Natural killer cell treated with Interleukin-12 subunit alpha and Interleukin-12 subunit beta and Interleukin-15 and Interleukin-18, amount 100 ng/mL, for 72 hours (primary cell): ENCODE data around the gene OLFML2A. TPM values are rescaled to one million over a fixed set of nuclear protein-coding genes. Genes with fewer than 3 reads are reported as not detected.
"Not testable (repeated sequence)": the region's sequence is repeated elsewhere in the genome, so short reads cannot be mapped to it uniquely, and the experiment has no call there.

ENCODE experiments used
- ATAC-seq, 2 donors: fragments of 150-1000 bp; cut with Tn5 transposase in 1 of 2; sonication (Bioruptor Pico), chemical (Tn5 transposase) in 1 of 2; 2 replicates each; pipeline ENCODE4 v1.10.0; 2021
- DNase-seq: peaks from one replicate; pipeline ENCODE4 v3.0.0; 2022; ENCODE audit warnings: low spot score
- H3K27ac Mint-ChIP-seq, 2 donors: 1 replicate in 1 of 2; 2 replicates in 1 of 2; pipeline ENCODE4 v1.8.0; 2022; ENCODE audit warnings: mixed read lengths in 2 of 2, mild to moderate bottlenecking in 1 of 2, moderate library complexity in 1 of 2
- H3K27me3 Mint-ChIP-seq, 2 donors: 1 replicate in 1 of 2; 2 replicates in 1 of 2; pipeline ENCODE4 v1.8.0; 2022; ENCODE audit warnings: mixed read lengths in 2 of 2
- H3K36me3 Mint-ChIP-seq: one replicate; pipeline ENCODE4 v1.8.0; 2022; ENCODE audit warnings: mixed read lengths
- H3K4me1 Mint-ChIP-seq, 2 donors: 1 replicate in 1 of 2; 2 replicates in 1 of 2; pipeline ENCODE4 v1.8.0; 2022; ENCODE audit warnings: low read depth in 2 of 2, mixed read lengths in 2 of 2, mild to moderate bottlenecking in 1 of 2
- H3K4me3 Mint-ChIP-seq: one replicate; pipeline ENCODE4 v1.8.0; 2022; ENCODE audit warnings: mixed read lengths
- H3K9me3 Mint-ChIP-seq: 2 replicates; pipeline ENCODE4 v1.8.0; 2022; ENCODE audit warnings: mixed read lengths
- total RNA-seq, 2 donors: library from RNA; stranded (reverse); gene quantifications; one replicate each; pipeline ENCODE4 v1.2.3, GENCODE V29; 2022

Gene OLFML2A
- total RNA-seq, 2 donors from 2014 or later, result not detected

DNA sequence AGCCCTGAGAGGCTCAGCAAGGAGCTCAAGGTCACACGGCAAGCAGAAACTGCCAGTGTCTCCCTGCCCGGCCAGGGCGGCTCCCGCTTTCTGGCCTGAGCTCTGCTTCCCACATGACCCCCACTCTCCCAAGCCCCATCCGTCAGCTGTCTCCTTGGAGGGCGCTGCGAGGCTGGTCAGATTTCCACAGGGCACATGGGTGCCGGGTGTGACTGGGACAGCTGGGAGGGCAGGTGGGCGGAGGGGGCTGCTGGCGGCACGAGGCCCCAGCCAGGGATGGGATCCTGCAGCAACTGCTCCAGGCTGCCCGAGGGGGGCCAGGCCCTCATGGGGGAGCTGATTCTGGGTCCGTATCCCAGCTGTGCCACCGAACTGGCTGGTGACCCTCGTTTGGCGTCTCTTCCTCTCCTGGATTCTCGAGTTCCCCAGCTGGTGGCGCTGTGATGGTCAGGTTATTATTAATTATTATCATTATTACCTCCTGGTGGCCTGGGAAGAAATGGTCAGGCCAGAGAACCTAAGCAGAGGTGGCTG, 63.4 kb downstream of the OLFML2A start:
- Mint-ChIP-seq H3K4me1 (peaks cover 0 to 6% of the 10 kb centered on the region in 2 donors), H3K4me3 (no peak overlapping the region), H3K27ac (no peak overlapping the region), H3K27me3 (peaks cover 6 to 8% of the 10 kb centered on the region in 2 donors), H3K36me3 (no peaks in the 10 kb centered on the region), H3K9me3 (no peaks in the 10 kb centered on the region)
- no peak for ATAC-seq
- no peak for DNase-seq

DNA sequence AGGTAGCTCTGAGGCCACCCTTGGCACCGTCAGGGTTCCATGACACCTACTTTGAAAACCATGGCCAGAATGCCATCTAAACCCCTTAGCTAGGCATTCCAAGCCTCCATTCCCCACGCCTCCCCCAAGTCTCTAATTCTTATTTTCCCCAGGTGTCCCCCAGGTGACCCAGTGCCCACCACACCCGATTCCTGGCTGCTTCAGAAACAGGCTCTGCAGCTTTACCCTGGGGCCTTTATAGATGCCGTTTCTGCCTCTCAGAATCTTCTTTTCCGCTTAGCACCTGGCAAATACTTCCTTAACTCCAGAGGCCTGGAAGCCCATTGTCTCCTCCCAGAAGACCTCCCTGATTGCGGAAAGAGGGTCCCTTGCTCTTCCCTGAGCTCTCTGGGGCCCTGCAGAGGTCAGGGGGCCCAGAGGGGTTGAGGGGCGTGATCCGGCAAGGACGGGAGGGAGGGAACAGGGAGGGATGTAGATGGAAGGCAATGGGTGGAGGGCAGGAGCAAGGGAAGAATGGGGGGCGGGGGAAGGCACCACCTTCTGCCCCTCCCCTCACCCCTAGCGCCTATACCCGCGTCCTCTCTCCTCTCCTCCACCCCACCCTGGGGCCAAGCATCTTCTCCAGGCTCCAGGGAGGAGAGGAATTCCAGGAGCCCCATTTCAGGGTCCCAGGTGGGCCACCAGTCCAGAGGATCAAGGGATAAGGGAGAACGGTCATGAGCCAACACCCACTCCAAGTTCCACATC, 64.3 kb downstream of the OLFML2A start:
- H3K27ac Mint-ChIP-seq, result no peak overlapping the region
- no peaks in the 10 kb centered on the region for H3K36me3 Mint-ChIP-seq
- H3K27me3 Mint-ChIP-seq, result peaks cover 6 to 8% of the 10 kb centered on the region in 2 donors
- H3K9me3 Mint-ChIP-seq, result no peaks in the 10 kb centered on the region
- peaks cover 0 to 6% of the 10 kb centered on the region in 2 donors for H3K4me1 Mint-ChIP-seq
- DNase-seq (no peak), ATAC-seq (no peak)
- H3K4me3 Mint-ChIP-seq, result no peak overlapping the region

DNA sequence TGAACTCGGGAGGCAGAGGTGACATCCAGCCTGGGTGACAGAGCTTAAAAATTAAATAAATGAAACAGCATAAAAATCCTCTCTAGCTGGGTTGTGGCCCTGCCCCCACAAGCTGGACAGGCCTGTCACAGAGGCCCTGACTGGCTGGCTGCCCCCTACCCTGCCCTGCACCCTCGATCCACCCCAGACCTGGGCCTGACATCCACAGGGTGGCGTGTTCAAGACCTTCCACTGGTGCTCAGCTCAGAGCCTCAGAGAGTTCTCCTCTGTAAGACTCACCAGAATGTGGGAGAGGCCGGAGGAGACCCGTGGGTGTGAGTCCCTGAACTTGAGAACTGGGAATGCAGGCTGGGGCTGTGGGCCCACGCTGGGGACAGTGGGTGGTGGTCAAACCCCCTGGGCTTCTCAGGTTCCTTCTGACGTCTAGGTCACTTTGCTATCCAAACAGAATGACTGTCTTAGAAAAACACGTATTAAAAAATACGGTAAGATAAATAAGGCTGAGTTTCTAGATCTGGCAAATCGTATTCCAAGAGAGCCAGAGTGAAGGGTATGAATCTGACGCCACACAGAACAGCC, 66.6 kb downstream of the OLFML2A start:
- no peak overlapping the region for H3K27ac Mint-ChIP-seq
- H3K27me3 Mint-ChIP-seq, result no peaks in the 10 kb centered on the region
- peak in 1 of 2 donors; percentile 20 for ATAC-seq
- peaks cover 0 to 6% of the 10 kb centered on the region in 2 donors for H3K4me1 Mint-ChIP-seq
- H3K9me3 Mint-ChIP-seq, result no peaks in the 10 kb centered on the region
- H3K36me3 Mint-ChIP-seq, result no peaks in the 10 kb centered on the region
- no peak overlapping the region for H3K4me3 Mint-ChIP-seq
- DNase-seq, result no peak

DNA sequence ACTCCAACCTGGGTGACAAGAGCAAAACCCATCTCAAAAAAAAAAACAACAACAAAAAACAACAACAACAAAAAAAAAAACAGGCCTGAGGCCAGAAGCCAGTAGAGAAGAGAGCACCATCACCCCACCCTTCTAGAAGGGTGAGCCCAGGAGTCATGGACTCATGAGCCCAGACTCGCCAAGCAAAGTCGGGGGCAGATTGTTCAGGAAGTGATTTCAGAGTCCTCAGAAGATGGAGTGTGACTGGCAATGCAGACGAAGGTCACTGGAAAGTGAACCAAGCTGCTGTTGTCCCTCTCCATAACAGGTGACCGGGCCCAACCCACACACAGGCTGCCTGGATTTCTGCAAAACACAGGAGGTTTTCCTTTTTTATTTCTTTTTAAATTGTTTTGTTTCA, 67.4 kb downstream of the OLFML2A start:
- H3K27me3 Mint-ChIP-seq, result no peaks in the 10 kb centered on the region
- H3K4me3 Mint-ChIP-seq, result no peak overlapping the region
- no peaks in the 10 kb centered on the region for H3K36me3 Mint-ChIP-seq
- no peaks in the 10 kb centered on the region for H3K9me3 Mint-ChIP-seq
- peaks cover 0 to 6% of the 10 kb centered on the region in 2 donors for H3K4me1 Mint-ChIP-seq
- no peak overlapping the region for H3K27ac Mint-ChIP-seq
- no peak for ATAC-seq
- no peak for DNase-seq

DNA sequence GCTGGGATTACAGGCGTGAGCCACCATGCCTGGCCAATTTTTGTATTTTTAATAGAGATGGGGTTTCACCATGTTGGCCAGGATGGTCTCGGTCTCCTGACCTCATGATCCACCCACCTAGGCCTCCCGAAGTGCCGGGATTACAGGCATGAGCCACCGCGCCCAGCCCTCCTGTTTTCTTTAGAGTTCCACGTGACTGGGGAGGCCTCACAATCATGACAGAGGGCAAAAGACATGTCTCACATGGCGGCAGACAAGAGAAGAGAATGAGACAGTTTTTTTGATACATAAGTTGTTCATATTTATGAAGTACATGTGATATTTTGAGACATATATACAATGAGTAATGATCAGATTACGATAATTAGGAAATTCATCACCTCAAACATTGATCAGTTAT, 69.5 kb downstream of the OLFML2A start:
- not testable (repeated sequence) for H3K27me3 Mint-ChIP-seq, H3K36me3 Mint-ChIP-seq, ATAC-seq, DNase-seq, H3K4me1 Mint-ChIP-seq, H3K27ac Mint-ChIP-seq, H3K9me3 Mint-ChIP-seq, H3K4me3 Mint-ChIP-seq

DNA sequence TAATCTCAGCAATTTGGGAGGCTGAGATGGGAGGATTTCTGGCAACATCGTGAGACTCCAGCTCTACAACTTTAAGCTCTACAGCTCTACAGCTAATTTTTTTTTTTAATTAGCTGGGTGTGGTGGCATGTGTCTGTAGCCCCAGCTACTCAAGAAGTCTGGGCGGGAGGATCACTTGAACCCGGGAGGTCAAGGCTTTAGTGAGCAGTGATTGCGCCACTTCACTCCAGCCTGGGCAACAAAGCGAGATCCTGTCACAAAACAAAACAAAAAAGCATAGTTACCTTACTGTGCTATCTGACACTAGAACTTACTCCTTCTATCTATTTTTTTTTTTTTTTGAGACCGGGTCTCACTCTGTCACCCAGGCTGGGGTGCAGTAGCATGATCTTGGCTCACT, 70.0 kb downstream of the OLFML2A start:
- DNase-seq (no peak), ATAC-seq (no peak)
- Mint-ChIP-seq H3K4me1 (peaks cover 0 to 9% of the 10 kb centered on the region in 2 donors), H3K9me3 (no peaks in the 10 kb centered on the region), H3K4me3 (no peak overlapping the region), H3K36me3 (no peaks in the 10 kb centered on the region), H3K27me3 (no peaks in the 10 kb centered on the region), H3K27ac (no peak overlapping the region)

DNA sequence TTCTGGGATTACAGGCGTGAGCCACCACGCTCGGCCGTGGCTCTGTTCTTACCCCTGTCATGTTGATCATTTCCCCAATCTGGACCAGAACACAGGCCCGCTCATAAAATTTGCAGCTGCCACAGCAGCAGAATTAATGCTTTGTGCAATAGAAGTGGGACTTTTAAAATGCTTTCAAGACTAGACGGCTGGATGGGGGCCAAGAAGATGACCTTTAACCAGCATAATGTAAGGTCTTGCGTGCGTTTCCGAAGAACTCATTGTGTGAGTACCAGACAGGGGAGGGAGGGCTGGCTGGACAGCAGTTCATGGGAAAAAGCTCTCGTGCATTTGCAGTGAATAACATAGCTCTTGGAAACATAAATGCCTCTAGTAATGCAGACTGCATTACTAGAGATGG, 72.9 kb downstream of the OLFML2A start:
- Mint-ChIP-seq H3K27ac (no peak overlapping the region), H3K36me3 (no peaks in the 10 kb centered on the region)

DNA sequence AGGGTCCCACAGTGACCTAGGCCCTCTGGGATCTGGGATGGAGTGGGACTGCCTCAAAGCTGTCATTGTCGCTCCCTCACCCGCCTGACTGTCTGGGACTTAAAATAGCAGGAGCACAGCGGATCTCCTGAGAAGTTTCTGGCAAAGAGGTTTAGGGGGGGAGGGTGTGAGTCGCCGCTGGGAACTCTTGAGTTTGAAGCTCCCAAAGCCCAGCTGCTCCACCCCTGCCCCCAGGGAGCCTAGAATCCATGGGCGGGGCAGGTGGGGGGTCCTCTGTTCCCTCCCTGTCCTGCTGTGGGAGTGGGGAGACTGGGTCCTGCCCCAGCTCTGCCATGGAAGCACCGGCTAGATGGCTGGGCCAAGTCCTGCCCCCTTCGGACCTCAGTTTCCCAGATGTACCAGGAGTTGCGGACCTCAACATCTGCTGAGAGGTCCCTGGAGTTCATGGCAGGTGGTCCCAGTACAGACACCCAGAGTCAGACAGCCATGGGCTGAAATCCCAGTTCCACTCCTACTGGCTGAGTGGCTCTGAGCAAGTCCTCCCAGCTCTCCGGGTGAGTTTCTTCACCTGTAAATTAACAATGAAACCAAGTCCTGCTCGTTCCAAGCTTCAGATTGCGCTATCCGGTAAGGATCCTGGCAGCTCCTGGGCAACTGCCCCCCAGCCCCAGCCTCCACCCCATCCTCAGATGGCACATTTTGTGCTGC, 75.3 kb downstream of the OLFML2A start:
- Mint-ChIP-seq H3K4me3 (peak overlapping the region; percentile 69), H3K9me3 (no peaks in the 10 kb centered on the region), H3K36me3 (no peaks in the 10 kb centered on the region), H3K27ac (peak overlapping the region; percentile 21 to 81), H3K27me3 (no peaks in the 10 kb centered on the region), H3K4me1 (peaks cover 12 to 16% of the 10 kb centered on the region in 2 donors)
- DNase-seq (peak; percentile 56), ATAC-seq (no peak)

More for the DNA sequence above, 72.9 kb downstream of the OLFML2A start:
- ATAC-seq (no peak), DNase-seq (peak; percentile 53)
- Mint-ChIP-seq H3K4me1 (peaks cover 6 to 11% of the 10 kb centered on the region in 2 donors), H3K9me3 (no peaks in the 10 kb centered on the region), H3K27me3 (no peaks in the 10 kb centered on the region), H3K4me3 (no peak overlapping the region)

DNA sequence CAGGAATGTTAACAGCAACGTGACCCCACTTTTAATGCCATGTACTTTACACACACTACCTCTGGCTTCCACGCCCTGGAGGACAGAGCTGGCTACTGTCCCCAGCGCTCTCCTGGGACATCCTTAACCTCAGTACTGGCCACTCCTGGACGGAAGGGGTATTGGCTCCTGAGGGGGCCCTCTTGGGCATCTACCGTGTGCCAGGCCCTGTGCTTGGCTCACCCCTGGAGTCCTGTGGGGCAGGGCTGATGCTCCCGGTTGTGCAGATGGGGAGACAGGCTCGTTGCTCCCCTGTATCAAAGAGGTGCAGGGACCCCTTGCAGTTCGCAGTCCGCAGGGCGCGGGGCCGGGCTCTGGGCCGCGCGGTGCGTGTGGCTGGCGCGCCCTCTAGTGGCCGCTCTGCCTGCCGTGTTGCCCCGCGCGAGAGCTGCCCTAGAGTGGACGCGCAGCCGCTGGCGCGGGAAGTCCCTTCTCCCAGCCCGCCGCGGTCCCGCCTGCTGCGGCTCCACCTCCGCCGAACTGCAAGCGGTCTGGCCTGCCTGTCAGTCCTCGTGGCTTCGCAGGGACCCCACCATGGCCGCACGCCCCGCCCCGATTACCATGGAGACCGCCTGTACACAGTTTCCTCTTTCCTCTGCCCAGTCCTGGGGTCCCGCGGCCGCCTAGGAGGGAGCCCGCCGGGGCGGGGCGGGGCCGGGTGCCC, 76.0 kb downstream of the OLFML2A start, which contains the start of gene WDR38:
Gene WDR38 (plus strand): TSS at position 632 of the 703 bp plus-strand sequence. CDS start 72 bp downstream, outside the sequence.
- ATAC-seq (peak; percentile 89 to 95), DNase-seq (peak; percentile 96)
- H3K9me3 Mint-ChIP-seq, result no peaks in the 10 kb centered on the region
- peak within 1 kb of the TSS; percentile 62 to 81 for H3K27ac Mint-ChIP-seq
- no peaks in the 10 kb centered on the region for H3K36me3 Mint-ChIP-seq
- H3K4me3 Mint-ChIP-seq, result peak within 1 kb of the TSS; percentile 69
- no peaks in the 10 kb centered on the region for H3K27me3 Mint-ChIP-seq
- peaks cover 12 to 16% of the 10 kb centered on the region in 2 donors for H3K4me1 Mint-ChIP-seq

DNA sequence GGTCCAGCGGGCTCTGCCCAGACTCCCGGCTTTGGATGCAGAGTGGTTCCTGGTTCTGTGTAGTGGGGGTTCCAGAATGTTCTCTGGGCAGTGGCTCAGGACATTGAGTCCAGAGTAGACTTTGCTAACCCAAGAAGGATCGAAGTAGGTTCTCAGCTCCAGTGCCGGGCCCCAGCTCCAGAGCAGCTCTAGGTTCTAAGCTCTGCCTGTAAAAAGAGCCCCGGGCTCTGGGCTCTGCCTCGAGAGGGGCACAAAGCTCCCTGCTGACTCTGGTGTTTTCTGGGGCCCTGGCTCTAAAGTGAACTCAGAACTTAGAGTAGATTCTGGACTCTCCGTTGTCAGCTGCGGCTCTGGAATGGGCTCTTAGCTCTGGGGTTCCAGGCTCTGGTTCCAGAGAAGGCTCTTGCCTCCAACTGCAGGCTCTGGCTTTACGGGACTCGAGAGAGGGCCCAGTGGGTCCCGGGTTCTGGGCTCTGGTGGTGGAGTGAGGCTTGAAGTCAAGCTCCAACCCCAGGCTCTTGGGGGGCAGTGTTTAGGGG, 76.7 kb downstream of the OLFML2A start:
- Mint-ChIP-seq H3K27me3 (no peaks in the 10 kb centered on the region), H3K4me1 (peaks cover 12 to 16% of the 10 kb centered on the region in 2 donors), H3K9me3 (no peaks in the 10 kb centered on the region), H3K4me3 (peak overlapping the region; percentile 69), H3K27ac (peak overlapping the region in 1 of 2 donors; percentile 81), H3K36me3 (no peaks in the 10 kb centered on the region)
- no peak for ATAC-seq
- DNase-seq, result peak; percentile 54

DNA sequence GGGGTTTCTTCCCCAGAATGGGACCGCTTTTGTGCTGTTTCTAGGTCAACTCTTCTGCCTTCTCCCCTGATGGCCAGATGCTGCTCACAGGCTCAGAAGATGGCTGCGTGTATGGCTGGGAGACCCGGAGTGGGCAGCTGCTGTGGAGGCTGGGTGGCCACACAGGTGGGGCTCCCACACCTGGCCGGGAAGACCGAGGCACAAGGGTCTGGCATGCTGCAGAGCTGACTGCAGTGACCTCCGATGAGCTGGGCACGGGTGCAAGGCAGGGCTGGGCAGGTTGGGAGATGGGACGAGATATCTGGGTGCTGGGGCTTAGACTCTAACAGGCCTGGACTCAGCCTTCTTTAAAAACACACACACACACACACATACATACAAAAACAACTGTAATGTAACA, 77.2 kb downstream of the OLFML2A start:
- Mint-ChIP-seq H3K4me1 (peaks cover 12 to 16% of the 10 kb centered on the region in 2 donors), H3K36me3 (no peaks in the 10 kb centered on the region), H3K27ac (peak overlapping the region in 1 of 2 donors; percentile 62), H3K27me3 (no peaks in the 10 kb centered on the region), H3K4me3 (no peak overlapping the region), H3K9me3 (no peaks in the 10 kb centered on the region)
- ATAC-seq, result no peak
- DNase-seq, result no peak

DNA sequence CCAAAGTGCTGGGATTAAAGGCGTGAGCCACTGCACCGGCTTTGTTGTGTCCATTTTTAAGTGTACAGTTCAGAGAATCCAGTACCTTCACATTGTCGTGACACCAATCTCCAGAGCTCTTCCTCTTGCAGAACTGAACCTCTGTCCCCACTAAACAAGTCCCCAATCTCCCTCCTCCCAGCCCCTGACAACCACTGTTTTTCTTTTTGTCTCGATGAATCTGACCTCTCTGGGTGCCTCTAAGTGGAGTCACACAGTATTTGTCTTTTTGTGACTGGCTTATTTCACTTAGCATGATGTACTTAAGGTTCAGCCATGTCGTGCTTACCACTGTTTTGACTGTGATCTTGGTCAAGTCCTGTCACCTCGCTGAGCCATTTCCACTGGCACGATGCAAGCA, 77.9 kb downstream of the OLFML2A start:
- Mint-ChIP-seq H3K9me3 (no peaks in the 10 kb centered on the region), H3K27ac (peak overlapping the region; percentile 62 to 66), H3K27me3 (no peaks in the 10 kb centered on the region), H3K4me1 (peaks cover 17 to 22% of the 10 kb centered on the region in 2 donors), H3K36me3 (peaks cover 6% of the 10 kb centered on the region), H3K4me3 (peak overlapping the region; percentile 4)
- DNase-seq (no peak), ATAC-seq (no peak)

DNA sequence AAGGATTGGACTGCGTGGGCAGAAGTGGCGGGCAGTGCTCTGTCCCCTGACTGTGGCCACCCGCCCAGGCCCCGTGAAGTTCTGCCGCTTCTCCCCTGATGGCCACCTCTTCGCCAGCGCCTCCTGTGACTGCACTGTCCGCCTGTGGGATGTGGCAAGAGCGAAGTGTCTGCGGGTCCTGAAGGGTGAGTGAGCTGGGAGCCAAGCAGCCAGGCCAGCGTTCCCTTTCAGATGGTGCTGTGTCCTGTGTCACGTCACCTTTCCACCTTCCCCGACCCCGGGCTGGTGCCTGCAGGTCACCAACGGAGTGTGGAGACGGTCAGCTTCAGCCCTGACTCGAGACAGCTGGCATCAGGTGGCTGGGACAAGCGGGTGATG, 78.6 kb downstream of the OLFML2A start:
- DNase-seq, result no peak
- Mint-ChIP-seq H3K9me3 (no peaks in the 10 kb centered on the region), H3K36me3 (peaks cover 13% of the 10 kb centered on the region), H3K27ac (peak overlapping the region; percentile 62 to 66), H3K27me3 (no peaks in the 10 kb centered on the region), H3K4me3 (no peak overlapping the region), H3K4me1 (peaks cover 24 to 29% of the 10 kb centered on the region in 2 donors)
- ATAC-seq, result no peak
